Measurements from ENCODE around the gene FUCA2.

DNA sequence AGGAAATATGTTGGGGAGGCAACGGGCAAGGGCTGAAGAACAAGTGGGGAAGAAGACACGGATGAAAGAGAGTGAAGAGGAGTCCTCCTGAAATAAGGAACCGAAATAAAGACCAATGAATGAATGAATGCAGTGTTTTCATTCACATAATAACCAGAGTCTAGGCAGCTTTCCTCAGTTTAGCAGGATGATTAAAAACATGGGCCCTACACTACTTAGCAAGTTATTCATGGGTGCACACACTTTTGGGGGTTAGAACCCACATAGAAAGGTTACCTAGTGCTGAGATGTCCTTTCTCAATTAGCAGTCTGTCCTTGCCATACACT is 5.9 kb upstream of the FUCA2 start:
- TF ChIP-seq FOXP2 (optimal IDR thresholded peaks at IDR 0.05; ENCODE audit: control extremely low read depth, extremely low read length, insufficient read depth): no peak
- TF ChIP-seq EZH2 (IDR thresholded peaks at IDR 0.05): no peak

Measured in SK-N-MC (cell line).